NCI-H146 (cell line): ENCODE results near the gene GPX7.
"Not testable (repeated sequence)": the region's sequence is repeated elsewhere in the genome, so short reads cannot be mapped to it uniquely, and the experiment has no call there.

ENCODE experiments used
- DNase-seq: peaks from one replicate; lab custom pipeline; 2025; lab: John Stamatoyannopoulos, UW

The GPX7 gene

GRCh38 chr1:52601991-52602855, at the start of gene GPX7:
Gene GPX7 (plus strand): TSS chr1:52602371. CDS start chr1:52602410, 39 bp downstream.
- DNase-seq = peak; percentile 71

GRCh38 chr1:52552505-52553361, 49.4 kb upstream of the GPX7 start, which contains the start of gene TUT4:
Gene TUT4 (minus strand): TSS chr1:52553092. CDS start chr1:52526280, 26,812 bp downstream.
- peak; percentile 92 for DNase-seq

- peak; percentile 91 for DNase-seq
Observed at GRCh38 chr1:52553362-52554266, 48.6 kb upstream of the GPX7 start.

- no peak for DNase-seq
Observed at GRCh38 chr1:52554267-52554640, 47.9 kb upstream of the GPX7 start.

- DNase-seq = peak; percentile 79
Observed at GRCh38 chr1:52554756-52555155, 47.4 kb upstream of the GPX7 start.

- DNase-seq = peak; percentile 18
Observed at GRCh38 chr1:52556641-52557360, 45.4 kb upstream of the GPX7 start.

- no peak for DNase-seq
Observed at GRCh38 chr1:52558941-52559340, 43.2 kb upstream of the GPX7 start.

- DNase-seq = no peak
Observed at GRCh38 chr1:52559875-52560274, 42.3 kb upstream of the GPX7 start.

- DNase-seq = no peak
Observed at GRCh38 chr1:52562766-52563165, 39.4 kb upstream of the GPX7 start.

GRCh38 chr1:52567943-52568342, 34.2 kb upstream of the GPX7 start:
- no peak for DNase-seq

- DNase-seq = no peak
Observed at GRCh38 chr1:52569449-52570210, 32.5 kb upstream of the GPX7 start.

GRCh38 chr1:52571783-52572182, 30.4 kb upstream of the GPX7 start:
- DNase-seq = no peak

- no peak for DNase-seq
Observed at GRCh38 chr1:52572387-52572786, 29.8 kb upstream of the GPX7 start.

- DNase-seq = no peak
Observed at GRCh38 chr1:52574594-52574993, 27.6 kb upstream of the GPX7 start.

- DNase-seq = no peak
Observed at GRCh38 chr1:52576074-52576473, 26.1 kb upstream of the GPX7 start.

GRCh38 chr1:52578066-52578465, 24.1 kb upstream of the GPX7 start:
- not testable (repeated sequence) for DNase-seq

- no peak for DNase-seq
Observed at GRCh38 chr1:52579415-52579814, 22.8 kb upstream of the GPX7 start.

GRCh38 chr1:52580283-52580682, 21.9 kb upstream of the GPX7 start:
- DNase-seq = no peak

GRCh38 chr1:52582116-52582696, 20.0 kb upstream of the GPX7 start:
- DNase-seq = no peak

GRCh38 chr1:52585474-52585873, 16.7 kb upstream of the GPX7 start:
- no peak for DNase-seq
